DOHH2 (cell line): ENCODE measurements around the gene CLN5.
"Not testable (repeated sequence)": the region's sequence is repeated elsewhere in the genome, so short reads cannot be mapped to it uniquely, and the experiment has no call there.

ENCODE experiments used
- H3F3A ChIP-seq: fragments of 200-600 bp; sonication (generic), shearing (Covaris generic); 2 replicates; pipeline ENCODE4 v1.6.0; 2016; ENCODE audit warnings: antibody characterized with exemption, mild to moderate bottlenecking; ENCODE audit not compliant: control insufficient read depth, insufficient read depth
- H3K27ac ChIP-seq: fragments of 200-600 bp; sonication (generic); 2 replicates; pipeline ENCODE4 v1.5.1; 2014; ENCODE audit warnings: low read depth, mild to moderate bottlenecking, low read length, moderate library complexity
- H3K27me3 ChIP-seq: fragments of 200-600 bp; sonication (generic); 2 replicates; pipeline ENCODE4 v1.6.1; 2014; ENCODE audit warnings: mild to moderate bottlenecking, low read length, mixed read lengths; ENCODE audit not compliant: control insufficient read depth
- H3K36me3 ChIP-seq: fragments of 200-600 bp; sonication (generic); 2 replicates; pipeline ENCODE4 v1.6.1; 2014; ENCODE audit warnings: mild to moderate bottlenecking, low read length, moderate library complexity, mixed read lengths; ENCODE audit not compliant: control insufficient read depth
- H3K4me1 ChIP-seq: fragments of 200-600 bp; sonication (generic); 2 replicates; pipeline ENCODE4 v1.6.1; 2014; ENCODE audit warnings: mild to moderate bottlenecking, low read length, mixed read lengths; ENCODE audit not compliant: control insufficient read depth
- H3K4me2 ChIP-seq: fragments of 200-600 bp; sonication (generic); 2 replicates; pipeline ENCODE4 v1.6.0; 2014; ENCODE audit warnings: mild to moderate bottlenecking, low read length, moderate library complexity
- H3K4me3 ChIP-seq: fragments of 200-600 bp; sonication (generic); 2 replicates; pipeline ENCODE4 v1.5.1; 2014; ENCODE audit warnings: mild to moderate bottlenecking, low read length, mixed read lengths
- H3K79me2 ChIP-seq: fragments of 200-600 bp; sonication (generic); 2 replicates; pipeline ENCODE4 v1.6.1; 2014; ENCODE audit warnings: mild to moderate bottlenecking, low read length, mixed read lengths; ENCODE audit not compliant: control insufficient read depth
- H3K9me2 ChIP-seq: fragments of 200-600 bp; sonication (generic); replicated peaks from 2 replicates; pipeline ENCODE4 v1.6.1; 2014; ENCODE audit warnings: mild to moderate bottlenecking, low read length, mixed read lengths; ENCODE audit not compliant: control insufficient read depth
- H3K9me3 ChIP-seq: fragments of 200-600 bp; sonication (generic); 2 replicates; pipeline ENCODE4 v1.6.1; 2014; ENCODE audit warnings: antibody characterized with exemption, low read length, mixed read lengths; ENCODE audit not compliant: control insufficient read depth, insufficient read depth
- H4K20me1 ChIP-seq: fragments of 200-600 bp; sonication (generic); 2 replicates; pipeline ENCODE4 v1.6.0; 2014; ENCODE audit warnings: low read depth, mild to moderate bottlenecking, antibody characterized with exemption, low read length, moderate library complexity; ENCODE audit not compliant: control insufficient read depth, insufficient read depth
- CTCF ChIP-seq: fragments of 200-600 bp; sonication (generic); IDR thresholded peaks from one replicate; pipeline ENCODE4 v1.5.1; 2014; ENCODE audit warnings: antibody characterized with exemption, mild to moderate bottlenecking, low read depth, low read length; ENCODE audit not compliant: poor library complexity, severe bottlenecking
- EZH2phosphoT487 ChIP-seq: fragments of 200-600 bp; sonication (generic); IDR thresholded peaks from 2 replicates; pipeline ENCODE4 v1.6.1; 2017; ENCODE audit warnings: borderline replicate concordance, mild to moderate bottlenecking, antibody characterized with exemption, low read length, moderate library complexity, mixed read lengths

The CLN5 gene

GRCh38 chr13:77009011-77009410, 17.1 kb downstream of the CLN5 start:
- H3K4me1 ChIP-seq: no peaks in the 10 kb centered on the region
- no peaks in the 10 kb centered on the region for H3K27me3 ChIP-seq
- peaks cover 10% of the 10 kb centered on the region; the same call in 1 of the 2 replicates for H3F3A ChIP-seq
- peaks cover 39% of the 10 kb centered on the region for H3K79me2 ChIP-seq
- no peaks in the 10 kb centered on the region for H3K9me2 ChIP-seq
- H3K4me3 ChIP-seq: no peak overlapping the region
- H3K9me3 ChIP-seq: no peaks in the 10 kb centered on the region
- TF ChIP-seq EZH2phosphoT487 (no peak), CTCF (no peak)
- no peak overlapping the region for H3K4me2 ChIP-seq
- H4K20me1 ChIP-seq: no peaks in the 10 kb centered on the region
- H3K27ac ChIP-seq: no peak overlapping the region
- H3K36me3 ChIP-seq: peaks cover 78% of the 10 kb centered on the region

GRCh38 chr13:77009719-77010118, 17.8 kb downstream of the CLN5 start:
- H3K4me3 ChIP-seq, H4K20me1 ChIP-seq, H3K9me2 ChIP-seq, H3F3A ChIP-seq, H3K27me3 ChIP-seq, H3K27ac ChIP-seq, H3K9me3 ChIP-seq, H3K4me2 ChIP-seq, H3K4me1 ChIP-seq: not testable (repeated sequence)
- Histone ChIP-seq H3K36me3 (peaks cover 80% of the 10 kb centered on the region), H3K79me2 (peaks cover 45% of the 10 kb centered on the region)

- Histone ChIP-seq H3K36me3 (peaks cover 89% of the 10 kb centered on the region), H3K4me3 (no peak overlapping the region), H3K79me2 (peaks cover 51% of the 10 kb centered on the region), H3K9me2 (no peaks in the 10 kb centered on the region), H3K9me3 (no peaks in the 10 kb centered on the region), H4K20me1 (no peaks in the 10 kb centered on the region), H3K27me3 (no peaks in the 10 kb centered on the region), H3F3A (0 out of 2 replicates have a peak, but pooled peaks cover 1% of the 10 kb centered on the region), H3K27ac (no peak overlapping the region), H3K4me2 (no peak overlapping the region), H3K4me1 (peaks cover under 1% of the 10 kb centered on the region)
- TF ChIP-seq CTCF: no peak
- TF ChIP-seq EZH2phosphoT487: no peak
These were observed 22.1 kb downstream of the CLN5 start for GRCh38 chr13:77013853-77014542.

- peaks cover 11% of the 10 kb centered on the region for H3K4me1 ChIP-seq
- H3K36me3 ChIP-seq: peaks cover 91% of the 10 kb centered on the region
- no peak overlapping the region for H3K4me3 ChIP-seq
- no peak for TF ChIP-seq CTCF
- TF ChIP-seq EZH2phosphoT487: no peak
- H3K9me2 ChIP-seq: no peaks in the 10 kb centered on the region
- no peaks in the 10 kb centered on the region for H3K9me3 ChIP-seq
- H3K79me2 ChIP-seq: peaks cover 59% of the 10 kb centered on the region
- no peaks in the 10 kb centered on the region for H4K20me1 ChIP-seq
- no peak overlapping the region for H3K4me2 ChIP-seq
- no peak overlapping the region for H3K27ac ChIP-seq
- peaks cover 5% of the 10 kb centered on the region; the same call in 1 of the 2 replicates for H3F3A ChIP-seq
- no peaks in the 10 kb centered on the region for H3K27me3 ChIP-seq
These were observed 23.2 kb downstream of the CLN5 start for GRCh38 chr13:77014906-77015685.
